Activated T-cell treated with anti-CD3 and anti-CD28 coated beads, Interleukin-2, amount 50 U/mL, for 72 hours (primary cell): Measurements from ENCODE around the gene MDFI. TPM values are rescaled to one million over a fixed set of nuclear protein-coding genes. Genes with fewer than 3 reads are reported as not detected.
"Not testable (repeated sequence)": the region's sequence is repeated elsewhere in the genome, so short reads cannot be mapped to it uniquely, and the experiment has no call there.

Source experiments
- ATAC-seq, 2 donors: fragments of 150-1000 bp; cut with Tn5 transposase; replicated peaks in 1 of 2; 2 replicates each; pipeline ENCODE4 v1.10.0; 2021; ENCODE audit warnings: moderate library complexity in 2 of 2, mild to moderate bottlenecking in 1 of 2
- DNase-seq, 2 donors: peaks; one replicate each; pipeline ENCODE4 v3.0.0; 2021 to 2022; ENCODE audit warnings: mixed read lengths in 1 of 2
- H3K27ac Mint-ChIP-seq: one replicate; pipeline ENCODE4 v1.8.0; 2022; ENCODE audit warnings: mild to moderate bottlenecking, moderate library complexity, mixed read lengths
- H3K27me3 Mint-ChIP-seq: one replicate; pipeline ENCODE4 v1.8.0; 2022; ENCODE audit warnings: low read depth, mixed read lengths
- H3K36me3 Mint-ChIP-seq, 2 donors: one replicate each; pipeline ENCODE4 v1.8.0; 2022; ENCODE audit warnings: mixed read lengths in 2 of 2, mild to moderate bottlenecking in 1 of 2; ENCODE audit not compliant: insufficient read depth in 2 of 2
- H3K4me1 Mint-ChIP-seq: one replicate; pipeline ENCODE4 v1.8.0; 2022; ENCODE audit warnings: low read depth, mixed read lengths
- H3K4me3 Mint-ChIP-seq, 2 donors: one replicate each; pipeline ENCODE4 v1.8.0; 2022; ENCODE audit warnings: mild to moderate bottlenecking in 2 of 2, mixed read lengths in 2 of 2, moderate library complexity in 2 of 2
- H3K9me3 Mint-ChIP-seq, 2 donors: one replicate each; pipeline ENCODE4 v1.8.0; 2022; ENCODE audit warnings: mixed read lengths in 2 of 2
- total RNA-seq, 2 donors: library from RNA; stranded (reverse); gene quantifications; one replicate each; pipeline ENCODE4 v1.2.3, GENCODE V29; 2022

MDFI gene
- total RNA-seq, 2 donors from 2014 or later = not detected

GRCh38 chr6:41608443-41609151, 29.7 kb upstream of the MDFI start:
- no peaks in the 10 kb centered on the region for H3K9me3 Mint-ChIP-seq
- H3K36me3 Mint-ChIP-seq = peaks cover 0 to 4% of the 10 kb centered on the region in 2 donors
- H3K4me1 Mint-ChIP-seq = no peaks in the 10 kb centered on the region
- no peak overlapping the region for H3K4me3 Mint-ChIP-seq
- DNase-seq (no peak), ATAC-seq (no peak)
- H3K27me3 Mint-ChIP-seq = peaks cover 3% of the 10 kb centered on the region
- no peak overlapping the region for H3K27ac Mint-ChIP-seq

DNA sequence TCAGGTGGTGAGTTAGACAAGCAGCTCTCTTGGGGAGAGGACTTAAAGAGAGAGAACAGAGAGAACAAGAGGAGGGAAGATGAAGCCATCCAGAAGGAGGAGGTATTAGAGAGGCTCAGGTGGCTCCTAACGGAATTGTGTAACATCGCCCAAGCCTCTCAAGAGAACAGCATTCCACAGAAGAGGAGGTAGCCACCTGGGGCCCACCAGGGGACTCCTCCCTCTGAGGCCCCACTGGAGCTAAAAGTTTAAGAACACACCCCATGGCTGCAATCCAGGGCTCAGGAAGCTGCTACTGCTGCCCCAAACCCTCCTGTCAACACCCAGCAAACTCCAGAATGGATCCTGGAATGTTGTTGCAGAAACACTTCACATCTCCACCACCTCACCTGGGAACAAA, 23.6 kb upstream of the MDFI start:
- Mint-ChIP-seq H3K27me3 (peaks cover 11% of the 10 kb centered on the region), H3K9me3 (no peaks in the 10 kb centered on the region), H3K36me3 (peaks cover 0 to 4% of the 10 kb centered on the region in 2 donors), H3K4me3 (no peak overlapping the region), H3K4me1 (no peaks in the 10 kb centered on the region), H3K27ac (no peak overlapping the region)
- DNase-seq (no peak), ATAC-seq (no peak)

DNA sequence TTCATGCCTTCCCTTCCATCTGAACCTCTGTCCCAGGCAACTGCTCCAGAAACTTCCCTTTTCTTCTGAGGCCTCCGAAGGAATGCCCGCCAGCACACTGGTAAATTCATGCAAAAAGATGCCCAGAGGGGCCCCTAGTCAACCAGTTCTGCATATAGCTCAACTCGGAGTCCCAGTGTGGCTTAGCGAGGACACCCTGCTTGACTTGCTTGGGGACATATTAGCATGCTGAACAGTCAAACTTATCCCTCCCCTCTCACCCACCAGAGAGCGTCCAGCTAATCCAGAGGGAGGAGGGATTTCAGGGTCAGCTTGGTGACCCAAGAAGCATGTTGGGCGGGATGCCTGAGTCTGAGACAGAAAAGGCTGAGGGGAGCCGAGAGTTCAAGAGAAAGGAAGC, 23.0 kb upstream of the MDFI start:
- ATAC-seq (no peak), DNase-seq (no peak)
- Mint-ChIP-seq H3K27me3 (peaks cover 11% of the 10 kb centered on the region), H3K4me3 (no peak overlapping the region), H3K4me1 (no peaks in the 10 kb centered on the region), H3K9me3 (no peaks in the 10 kb centered on the region), H3K27ac (no peak overlapping the region), H3K36me3 (peaks cover 0 to 4% of the 10 kb centered on the region in 2 donors)

- Mint-ChIP-seq H3K27me3 (peaks cover 15% of the 10 kb centered on the region), H3K4me1 (no peaks in the 10 kb centered on the region), H3K9me3 (peaks cover 2 to 5% of the 10 kb centered on the region in 2 donors), H3K36me3 (peaks cover 0 to 6% of the 10 kb centered on the region in 2 donors), H3K27ac (no peak overlapping the region), H3K4me3 (no peak overlapping the region)
- DNase-seq (no peak), ATAC-seq (no peak)
Observed at GRCh38 chr6:41618598-41618997, 19.7 kb upstream of the MDFI start.

DNA sequence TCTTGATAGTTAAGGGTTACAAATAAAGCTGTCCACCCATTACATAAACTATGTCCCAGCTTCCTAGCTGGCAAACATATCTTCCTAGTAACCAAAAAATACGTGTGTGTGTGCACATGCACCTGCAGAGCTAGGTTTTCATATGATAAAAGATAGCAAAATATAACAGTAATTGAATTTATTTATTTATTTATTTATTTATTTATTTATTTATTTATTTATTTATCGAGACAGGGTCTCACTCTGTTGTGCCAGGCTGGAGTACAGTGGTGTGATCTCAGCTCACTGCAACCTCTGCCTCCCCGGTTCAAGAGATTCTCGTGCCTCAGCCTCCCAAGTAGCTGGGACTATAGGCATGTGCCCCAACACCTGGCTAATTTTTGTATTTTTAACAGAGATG, 19.1 kb upstream of the MDFI start:
- ATAC-seq, DNase-seq, H3K4me3 Mint-ChIP-seq, H3K27me3 Mint-ChIP-seq, H3K9me3 Mint-ChIP-seq, H3K36me3 Mint-ChIP-seq, H3K4me1 Mint-ChIP-seq, H3K27ac Mint-ChIP-seq: not testable (repeated sequence)

- Mint-ChIP-seq H3K9me3 (peaks cover 2 to 5% of the 10 kb centered on the region in 2 donors), H3K27ac (no peak overlapping the region), H3K27me3 (peaks cover 7% of the 10 kb centered on the region), H3K4me3 (no peak overlapping the region), H3K4me1 (peaks cover 9% of the 10 kb centered on the region), H3K36me3 (peaks cover 0 to 6% of the 10 kb centered on the region in 2 donors)
- DNase-seq (no peak), ATAC-seq (no peak)
Observed at GRCh38 chr6:41621367-41621766, 16.9 kb upstream of the MDFI start.

DNA sequence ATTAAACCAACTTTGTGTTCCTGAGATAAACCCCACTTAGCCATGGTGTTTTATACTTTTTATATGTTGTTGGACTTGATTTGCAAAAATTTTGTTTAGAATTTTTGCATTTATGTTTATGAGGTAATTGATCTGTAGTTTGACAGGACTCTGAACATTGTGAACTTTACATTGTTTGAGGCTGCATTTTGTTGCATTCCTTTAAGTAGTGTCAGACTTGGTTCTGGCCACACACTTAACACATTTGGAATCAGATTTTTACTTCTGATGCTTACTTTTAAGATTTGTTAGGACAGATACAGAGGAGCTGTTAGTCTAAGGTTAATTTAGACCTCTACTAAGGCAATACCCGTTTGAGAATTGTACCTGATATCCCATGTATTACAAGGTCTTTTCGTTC, 16.5 kb upstream of the MDFI start:
- Mint-ChIP-seq H3K9me3 (peaks cover 2 to 5% of the 10 kb centered on the region in 2 donors), H3K27ac (no peak overlapping the region), H3K4me3 (no peak overlapping the region), H3K27me3 (peaks cover 7% of the 10 kb centered on the region), H3K36me3 (peaks cover 0 to 6% of the 10 kb centered on the region in 2 donors), H3K4me1 (peaks cover 12% of the 10 kb centered on the region)
- DNase-seq = no peak
- ATAC-seq = no peak

- ATAC-seq = no peak
- H3K4me1 Mint-ChIP-seq = peaks cover 12% of the 10 kb centered on the region
- no peak for DNase-seq
- H3K36me3 Mint-ChIP-seq = peaks cover 0 to 6% of the 10 kb centered on the region in 2 donors
- H3K4me3 Mint-ChIP-seq = no peak overlapping the region
- H3K27me3 Mint-ChIP-seq = peaks cover 7% of the 10 kb centered on the region
- H3K27ac Mint-ChIP-seq = no peak overlapping the region
- peaks cover 2 to 5% of the 10 kb centered on the region in 2 donors for H3K9me3 Mint-ChIP-seq
Observed at GRCh38 chr6:41622206-41622988, 15.9 kb upstream of the MDFI start.

DNA sequence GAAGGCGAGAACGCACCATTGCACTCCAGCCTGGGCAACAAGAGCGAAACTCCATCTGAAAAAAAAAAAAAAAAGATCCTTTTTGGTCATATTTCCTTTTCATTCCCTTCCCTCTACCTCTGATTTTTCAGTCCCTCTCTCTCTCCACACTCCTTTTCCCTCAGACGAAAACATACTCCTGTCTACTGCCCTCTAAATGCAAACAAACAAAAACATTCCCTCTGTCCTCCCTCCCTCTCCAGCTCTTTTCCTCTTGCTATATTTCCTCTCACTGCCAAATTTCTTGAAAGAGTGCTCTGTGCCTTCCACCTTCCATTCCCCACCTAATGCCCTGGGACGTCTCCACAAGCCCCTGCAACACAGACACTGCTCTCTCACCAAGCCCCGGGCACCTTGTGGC, 14.9 kb upstream of the MDFI start:
- peaks cover 12% of the 10 kb centered on the region for H3K4me1 Mint-ChIP-seq
- DNase-seq (no peak), ATAC-seq (no peak)
- no peak overlapping the region for H3K27ac Mint-ChIP-seq
- H3K27me3 Mint-ChIP-seq = peaks cover 7% of the 10 kb centered on the region
- no peak overlapping the region for H3K4me3 Mint-ChIP-seq
- H3K36me3 Mint-ChIP-seq = peaks cover 0 to 6% of the 10 kb centered on the region in 2 donors
- peaks cover 2 to 5% of the 10 kb centered on the region in 2 donors for H3K9me3 Mint-ChIP-seq

DNA sequence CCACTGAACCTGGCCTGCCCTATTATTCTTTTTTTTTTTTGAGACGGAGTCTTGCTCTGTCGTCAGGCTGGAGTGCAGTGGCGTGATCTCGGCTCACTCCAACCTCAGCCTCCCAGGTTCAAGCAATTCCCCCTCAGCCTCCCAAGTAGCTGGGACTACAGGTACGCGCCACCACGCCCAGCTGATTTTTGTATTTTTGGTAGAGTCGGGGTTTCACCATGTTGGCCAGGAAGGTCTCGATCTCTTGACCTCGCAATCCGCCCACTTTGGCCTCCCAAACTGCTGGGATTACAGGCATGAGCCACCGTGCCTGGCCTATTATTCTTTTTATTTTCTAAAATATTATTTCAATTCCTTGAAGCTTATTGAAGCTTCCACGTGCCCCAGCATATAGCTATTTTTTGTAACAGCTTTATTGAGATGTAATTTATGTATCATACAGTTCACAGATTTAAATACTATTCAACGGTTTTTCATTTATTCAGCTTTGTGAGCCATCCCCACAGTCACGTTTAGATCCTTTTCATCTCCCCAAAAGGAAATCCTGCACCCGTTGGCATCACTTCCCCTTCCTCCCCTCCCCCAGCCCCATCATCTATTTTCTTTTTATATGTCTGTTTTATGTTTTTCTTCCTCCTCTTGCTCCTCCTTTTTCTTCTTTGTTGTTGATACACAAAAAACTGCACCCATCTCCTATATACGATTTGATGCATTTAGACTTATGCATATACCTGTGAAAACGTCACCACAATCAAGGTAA, 13.5 kb upstream of the MDFI start:
- Mint-ChIP-seq H3K4me1 (peaks cover 12% of the 10 kb centered on the region), H3K9me3 (peaks cover 2 to 5% of the 10 kb centered on the region in 2 donors), H3K4me3 (no peak overlapping the region), H3K36me3 (peaks cover 0 to 6% of the 10 kb centered on the region in 2 donors), H3K27me3 (peaks cover 7% of the 10 kb centered on the region), H3K27ac (no peak overlapping the region)
- no peak for DNase-seq
- ATAC-seq = no peak

- Mint-ChIP-seq H3K4me1 (peaks cover 12% of the 10 kb centered on the region), H3K9me3 (peaks cover 2 to 5% of the 10 kb centered on the region in 2 donors), H3K36me3 (peaks cover 0 to 6% of the 10 kb centered on the region in 2 donors), H3K4me3 (no peak overlapping the region), H3K27me3 (peaks cover 7% of the 10 kb centered on the region), H3K27ac (no peak overlapping the region)
- ATAC-seq (no peak), DNase-seq (no peak)
Observed at GRCh38 chr6:41625442-41625841, 12.8 kb upstream of the MDFI start.

DNA sequence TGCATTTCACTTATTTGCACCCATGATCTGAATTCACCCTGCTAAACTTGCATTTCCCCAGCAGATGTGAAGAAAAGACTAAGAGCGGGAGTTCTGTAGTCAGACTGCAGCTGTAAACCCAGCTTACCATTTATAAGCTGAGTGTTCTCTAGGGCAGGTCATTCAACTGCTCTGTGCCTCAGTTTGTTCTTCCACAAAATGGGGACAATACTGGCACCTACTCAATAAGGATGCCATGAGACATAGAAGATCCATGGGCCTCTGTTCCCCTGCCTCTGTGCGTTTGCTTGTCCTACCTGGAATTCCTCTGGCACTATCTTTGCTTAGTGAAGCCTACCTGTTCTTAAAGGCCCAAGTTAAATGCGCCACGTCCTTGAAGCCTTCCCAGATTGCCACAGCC, 12.2 kb upstream of the MDFI start:
- Mint-ChIP-seq H3K27me3 (peaks cover 7% of the 10 kb centered on the region), H3K4me1 (peaks cover 12% of the 10 kb centered on the region), H3K4me3 (no peak overlapping the region), H3K36me3 (peaks cover 0 to 6% of the 10 kb centered on the region in 2 donors), H3K27ac (no peak overlapping the region), H3K9me3 (peaks cover 2 to 3% of the 10 kb centered on the region in 2 donors)
- DNase-seq = no peak
- no peak for ATAC-seq

DNA sequence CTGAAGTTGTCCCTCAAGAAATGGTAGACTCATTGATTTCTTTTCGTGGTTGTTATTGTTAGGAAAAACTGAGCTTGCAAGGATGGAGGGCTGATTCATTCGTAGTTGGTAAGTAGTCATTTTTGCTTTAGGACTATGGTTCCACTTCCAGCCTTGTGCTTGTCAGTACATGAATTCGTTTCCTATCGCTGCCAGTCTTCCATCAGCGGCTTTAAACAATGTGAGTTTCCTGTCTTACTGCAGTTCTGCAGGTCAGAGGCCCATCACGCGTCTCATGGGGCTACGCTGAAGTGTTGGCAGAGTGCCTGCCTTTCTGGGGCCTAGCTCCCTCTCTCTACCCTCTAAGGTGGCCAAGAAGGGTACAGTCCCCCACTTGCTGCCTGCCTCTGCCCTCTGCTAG, 11.4 kb upstream of the MDFI start:
- DNase-seq = no peak
- H3K4me3 Mint-ChIP-seq = no peak overlapping the region
- peaks cover 0 to 4% of the 10 kb centered on the region in 2 donors for H3K36me3 Mint-ChIP-seq
- no peak for ATAC-seq
- H3K27me3 Mint-ChIP-seq = peaks cover 7% of the 10 kb centered on the region
- no peaks in the 10 kb centered on the region for H3K9me3 Mint-ChIP-seq
- peaks cover 12% of the 10 kb centered on the region for H3K4me1 Mint-ChIP-seq
- no peak overlapping the region for H3K27ac Mint-ChIP-seq
